Lower leg skin (tissue), 3 donors: ENCODE results near the gene NKAIN4.

Experiments used
- CTCF ChIP-seq, 3 donors: fragments of 450-650 bp; IDR thresholded peaks; one replicate each; pipeline ENCODE4 v1.5.1; 2016; ENCODE audit warnings: antibody characterized with exemption in 3 of 3, mild to moderate bottlenecking in 3 of 3, moderate library complexity in 2 of 3
- POLR2A ChIP-seq, 2 donors: fragments of 450-650 bp; IDR thresholded peaks; one replicate each; pipeline ENCODE4 v1.6.1; 2016 to 2017; ENCODE audit warnings: antibody characterized with exemption in 2 of 2, mild to moderate bottlenecking in 1 of 2, moderate library complexity in 1 of 2

GRCh38 chr20:63276956-63277355 lies 22.7 kb upstream of the NKAIN4 start:
- TF ChIP-seq CTCF (IDR thresholded peaks at IDR 0.05) (no peak), POLR2A (IDR thresholded peaks at IDR 0.05) (no peak)
